ENCODE data around the gene ITPR2. TPM values are rescaled to one million over a fixed set of nuclear protein-coding genes. Genes with fewer than 3 reads are reported as not detected.

The ITPR2 gene
- polyA plus RNA-seq, 1 experiment = 3.5 TPM

GRCh38 chr12:26857465-26858176 is 24.6 kb upstream of the ITPR2 start:
- DNase-seq (ENCODE audit: low read depth) = no peak
- ChIA-PET CTCF (interaction anchor here (0.7 to 2.4 kb wide), 7 partner anchors 9 to 448 kb away, joined by 3 to 8 read pairs (median 4); partner anchors contain the start of gene TM7SF3), POLR2A (no interaction called here)
- Histone ChIP-seq H3K36me3 (ENCODE audit: control insufficient read depth, insufficient read depth, low read length) (no peaks in the 10 kb centered on the region), H3K4me3 (ENCODE audit: low read depth, low read length) (no peak overlapping the region), H3K27me3 (ENCODE audit: control insufficient read depth, insufficient read depth, low read length) (peaks cover 6% of the 10 kb centered on the region)
- no peak for TF ChIP-seq CTCF (IDR thresholded peaks at IDR 0.05; ENCODE audit: insufficient read depth, low read depth, low read length)

- Histone ChIP-seq H3K27me3 (ENCODE audit: control insufficient read depth, insufficient read depth, low read length) (peaks cover 6% of the 10 kb centered on the region), H3K4me3 (ENCODE audit: low read depth, low read length) (no peak overlapping the region), H3K36me3 (ENCODE audit: control insufficient read depth, insufficient read depth, low read length) (no peaks in the 10 kb centered on the region)
- TF ChIP-seq CTCF (IDR thresholded peaks at IDR 0.05; ENCODE audit: insufficient read depth, low read depth, low read length) = no peak
- DNase-seq (ENCODE audit: low read depth) = no peak
- ChIA-PET POLR2A (no interaction called here), CTCF (interaction anchor here (0.6 to 2.0 kb wide), 8 partner anchors 8 to 161 kb away, joined by 3 to 11 read pairs (median 6); partner anchors contain the start of gene TM7SF3)
Measured at GRCh38 chr12:26855337-26855736, 22.3 kb upstream of the ITPR2 start.

DNA sequence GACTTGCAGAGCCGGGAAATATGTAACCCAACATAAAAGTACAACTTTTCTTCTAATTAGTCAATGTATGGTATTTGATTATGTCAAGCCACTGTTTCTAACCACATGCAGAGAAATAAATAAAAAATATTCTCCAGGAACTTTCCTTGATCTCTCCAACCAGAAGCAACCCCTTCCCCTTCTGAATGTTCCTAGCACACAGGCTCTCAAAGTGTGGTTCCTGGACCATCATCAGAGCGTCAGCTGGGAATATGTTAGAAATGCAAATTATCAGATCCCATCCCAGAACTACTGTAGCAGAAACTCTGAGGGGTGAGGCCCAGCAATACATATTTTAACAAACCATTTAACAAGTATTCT is 21.0 kb upstream of the ITPR2 start:
- ChIA-PET POLR2A (no interaction called here), CTCF (interaction anchor here (0.6 to 1.6 kb wide), 6 partner anchors 8 to 450 kb away, joined by 3 to 11 read pairs (median 4); partner anchors contain the start of gene TM7SF3)
- no peak for TF ChIP-seq CTCF (IDR thresholded peaks at IDR 0.05; ENCODE audit: insufficient read depth, low read depth, low read length)
- Histone ChIP-seq H3K36me3 (ENCODE audit: control insufficient read depth, insufficient read depth, low read length) (no peaks in the 10 kb centered on the region), H3K27me3 (ENCODE audit: control insufficient read depth, insufficient read depth, low read length) (peaks cover 7% of the 10 kb centered on the region), H3K4me3 (ENCODE audit: low read depth, low read length) (no peak overlapping the region)
- no peak for DNase-seq (ENCODE audit: low read depth)

DNA sequence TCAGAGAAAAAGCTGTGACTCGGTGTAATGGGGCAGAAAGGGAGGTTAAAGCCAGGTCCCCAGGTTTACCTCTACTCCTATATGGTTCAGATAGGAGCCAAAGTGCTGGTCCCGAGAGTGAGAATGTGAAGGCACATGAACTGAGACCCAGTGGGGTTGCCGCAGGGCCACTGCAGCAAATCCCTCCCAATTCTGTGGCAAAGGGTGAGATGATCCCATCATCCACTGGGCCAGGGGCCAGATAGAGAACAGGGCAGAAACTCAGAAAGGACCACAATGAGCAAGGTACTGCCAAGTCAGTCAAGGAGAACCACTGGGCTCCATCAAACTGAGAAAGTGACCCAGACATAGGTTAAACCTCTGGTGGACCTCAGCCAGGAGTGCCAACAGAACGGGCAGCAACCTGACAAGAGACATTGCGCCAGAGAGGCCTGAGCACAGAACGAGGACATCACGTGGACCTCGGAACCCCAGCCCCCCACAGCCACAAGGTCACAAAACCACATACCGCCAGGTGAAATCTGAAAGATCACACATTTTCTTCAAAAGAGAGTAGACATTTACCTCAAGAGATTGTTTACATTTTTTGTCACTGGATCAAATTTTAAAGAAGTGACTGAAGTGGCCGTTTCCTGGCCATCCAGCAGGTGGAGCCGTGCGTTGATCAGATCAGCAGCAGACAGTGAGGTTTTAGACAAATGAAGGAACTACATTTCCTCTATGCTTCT is 20.5 kb upstream of the ITPR2 start:
- DNase-seq (ENCODE audit: low read depth) = no peak

More for the DNA sequence above, 20.5 kb upstream of the ITPR2 start:
- TF ChIP-seq CTCF (IDR thresholded peaks at IDR 0.05; ENCODE audit: insufficient read depth, low read depth, low read length) = peak; percentile 89
- H3K36me3 ChIP-seq (ENCODE audit: control insufficient read depth, insufficient read depth, low read length) = no peaks in the 10 kb centered on the region
- ChIA-PET POLR2A (no interaction called here), CTCF (interaction anchor here (0.6 to 3.0 kb wide), 6 partner anchors 10 to 163 kb away, joined by 3 to 21 read pairs (median 4); no protein-coding TSS in a partner anchor)
- peaks cover 7% of the 10 kb centered on the region for H3K27me3 ChIP-seq (ENCODE audit: control insufficient read depth, insufficient read depth, low read length)
- H3K4me3 ChIP-seq (ENCODE audit: low read depth, low read length) = no peak overlapping the region

Data from BJ (cell line).